Breast epithelium (tissue), 3 donors: ENCODE results near the gene ATF1.

ENCODE experiments used
- POLR2AphosphoS5 ChIP-seq, 3 donors: sonication (generic); formaldehyde crosslinking; IDR thresholded peaks; one replicate each; pipeline ENCODE4 v1.6.1; 2017; ENCODE audit warnings: antibody characterized with exemption in 3 of 3
- TF ChIP-seq, protein P1 (sequence below), 3 donors: fragments of 450-650 bp; IDR thresholded peaks; one replicate each; pipeline ENCODE4 v1.5.1; 2016 to 2017; ENCODE audit warnings: antibody characterized with exemption in 3 of 3, mild to moderate bottlenecking in 3 of 3, moderate library complexity in 3 of 3

GRCh38 chr12:50715174-50715573, 48.7 kb upstream of the ATF1 start:
- TF ChIP-seq, protein P1, sequence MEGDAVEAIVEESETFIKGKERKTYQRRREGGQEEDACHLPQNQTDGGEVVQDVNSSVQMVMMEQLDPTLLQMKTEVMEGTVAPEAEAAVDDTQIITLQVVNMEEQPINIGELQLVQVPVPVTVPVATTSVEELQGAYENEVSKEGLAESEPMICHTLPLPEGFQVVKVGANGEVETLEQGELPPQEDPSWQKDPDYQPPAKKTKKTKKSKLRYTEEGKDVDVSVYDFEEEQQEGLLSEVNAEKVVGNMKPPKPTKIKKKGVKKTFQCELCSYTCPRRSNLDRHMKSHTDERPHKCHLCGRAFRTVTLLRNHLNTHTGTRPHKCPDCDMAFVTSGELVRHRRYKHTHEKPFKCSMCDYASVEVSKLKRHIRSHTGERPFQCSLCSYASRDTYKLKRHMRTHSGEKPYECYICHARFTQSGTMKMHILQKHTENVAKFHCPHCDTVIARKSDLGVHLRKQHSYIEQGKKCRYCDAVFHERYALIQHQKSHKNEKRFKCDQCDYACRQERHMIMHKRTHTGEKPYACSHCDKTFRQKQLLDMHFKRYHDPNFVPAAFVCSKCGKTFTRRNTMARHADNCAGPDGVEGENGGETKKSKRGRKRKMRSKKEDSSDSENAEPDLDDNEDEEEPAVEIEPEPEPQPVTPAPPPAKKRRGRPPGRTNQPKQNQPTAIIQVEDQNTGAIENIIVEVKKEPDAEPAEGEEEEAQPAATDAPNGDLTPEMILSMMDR (IDR thresholded peaks at IDR 0.05), result no peak
- no peak for TF ChIP-seq POLR2AphosphoS5 (IDR thresholded peaks at IDR 0.05)
